ENCODE results near the gene THAP5. TPM values are rescaled to one million over a fixed set of nuclear protein-coding genes. Genes with fewer than 3 reads are reported as not detected.
"Not testable (repeated sequence)": the region's sequence is repeated elsewhere in the genome, so short reads cannot be mapped to it uniquely, and the experiment has no call there.

The THAP5 gene
- polyA plus RNA-seq, 3 donors: 34.4 to 41.4 (median 37.9) TPM

DNA sequence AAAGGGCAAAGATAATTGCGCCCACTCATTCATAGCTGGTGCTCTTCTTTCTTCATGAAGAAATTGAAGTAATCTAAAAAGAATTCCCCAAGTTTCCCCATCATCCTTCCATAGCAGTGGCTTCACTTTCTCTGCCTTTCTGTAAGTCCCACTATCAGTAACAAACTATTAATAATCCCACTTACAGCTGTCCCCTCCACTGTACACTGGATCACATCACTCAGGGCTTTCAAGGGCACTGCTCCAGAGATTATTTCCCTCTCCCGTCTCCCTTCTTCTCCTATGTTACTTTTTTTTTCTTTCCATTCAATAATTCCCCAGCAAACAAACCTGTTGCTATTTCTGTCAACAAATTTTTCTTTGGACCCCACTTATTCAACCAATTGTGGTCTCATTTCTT, 16.3 kb upstream of the THAP5 start:
- no peak for DNase-seq (ENCODE audit: low read depth in 3 of 3, low spot score in 2 of 3)

DNA sequence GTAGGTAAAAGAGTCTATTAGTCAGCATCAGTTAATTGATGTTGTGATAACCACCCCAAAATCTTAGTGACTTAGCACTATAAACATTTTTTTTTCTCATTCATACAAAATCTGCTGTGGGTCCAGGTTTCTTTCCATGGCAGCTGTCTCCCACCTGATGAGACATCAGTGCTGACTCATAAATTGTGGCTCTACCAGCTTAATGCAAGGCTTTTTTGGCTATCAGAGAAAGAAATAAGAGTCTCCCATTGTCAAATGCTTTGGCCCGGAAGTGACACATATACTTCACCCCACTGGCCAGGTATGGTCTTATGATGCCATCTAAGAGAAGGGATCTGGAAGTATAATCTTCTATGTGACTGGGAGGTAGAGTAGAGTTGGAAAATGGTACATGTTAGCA, 14.7 kb upstream of the THAP5 start:
- DNase-seq (ENCODE audit: low read depth in 3 of 3, low spot score in 2 of 3): no peak

DNA sequence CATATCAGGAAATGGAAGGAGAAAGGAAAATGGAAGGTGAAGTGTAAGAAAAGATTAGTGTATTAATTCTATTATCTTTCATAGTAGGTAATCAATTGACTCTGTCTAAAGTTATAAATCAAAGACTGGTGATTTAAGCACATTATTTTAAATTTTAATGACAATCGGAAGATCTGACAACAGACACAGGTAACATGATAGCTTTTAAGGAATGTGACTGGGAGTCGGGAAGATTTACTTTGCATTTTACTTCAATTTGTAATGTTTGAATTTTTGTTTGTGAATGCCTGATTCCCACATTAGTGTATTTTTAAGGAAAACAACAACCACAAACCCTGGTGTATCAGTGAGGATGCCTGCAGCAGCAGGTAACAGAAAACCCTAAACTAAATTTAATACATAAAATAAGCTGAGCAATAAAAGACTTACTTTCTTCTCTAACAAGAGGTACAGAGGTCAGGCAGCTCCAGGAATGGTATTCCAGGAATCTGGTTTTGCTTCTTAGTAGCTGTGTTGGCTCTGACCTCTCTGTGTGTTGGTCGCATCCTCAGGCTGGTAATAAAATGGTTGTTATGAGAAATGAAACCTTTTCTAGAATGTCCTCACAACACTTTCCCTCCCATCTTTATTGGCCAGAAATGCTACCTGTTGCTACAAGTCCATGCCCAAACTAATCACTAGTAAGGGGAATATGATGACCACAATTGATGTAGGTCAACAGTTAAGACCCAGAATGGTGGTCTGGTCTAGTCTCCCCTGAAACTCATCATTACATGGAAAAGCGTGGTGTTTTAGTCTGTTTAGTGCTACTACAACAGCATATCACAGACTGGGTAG, 12.4 kb upstream of the THAP5 start:
- no peak for DNase-seq (ENCODE audit: low read depth in 3 of 3, low spot score in 2 of 3)

DNA sequence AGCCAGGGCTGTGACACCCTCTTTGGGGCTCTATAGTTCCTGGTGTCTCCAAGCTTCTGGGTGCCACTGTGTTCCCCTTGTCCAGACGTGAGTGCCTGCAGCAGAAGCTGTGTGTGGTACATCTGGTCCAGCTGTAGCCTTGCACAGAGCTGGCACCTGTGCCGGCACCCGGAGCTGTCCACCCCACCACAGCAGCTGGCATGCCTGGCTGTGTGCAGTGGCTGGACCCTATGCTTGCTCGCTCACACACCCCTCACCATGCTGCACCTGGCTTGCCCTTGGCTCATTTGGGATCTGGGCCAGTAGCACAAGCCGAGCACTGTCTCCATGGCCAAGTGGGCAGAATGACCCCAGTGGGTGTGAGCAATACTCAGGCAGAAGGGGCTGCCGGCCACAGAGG, 10.8 kb upstream of the THAP5 start:
- no peak for DNase-seq (ENCODE audit: low read depth in 3 of 3, low spot score in 2 of 3)

DNA sequence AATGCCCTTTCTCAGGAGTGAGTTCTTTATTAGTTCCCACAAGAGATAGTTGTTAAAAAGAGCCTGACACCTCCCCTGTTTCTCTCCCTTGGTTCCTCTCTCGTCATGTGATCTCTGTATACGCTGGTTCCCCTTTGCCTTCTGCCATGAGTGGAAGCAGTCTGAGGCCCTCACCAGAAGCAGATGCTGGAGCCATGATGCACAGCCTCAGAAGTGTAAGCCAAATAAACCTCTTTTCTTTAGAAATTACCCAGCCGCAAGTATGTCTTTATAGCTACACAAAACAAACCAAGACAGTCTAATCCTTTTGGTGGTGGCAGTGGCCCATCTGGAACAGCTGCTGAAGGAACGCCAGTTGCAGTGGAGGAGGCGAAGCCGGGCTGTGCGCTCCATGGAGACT, 9.4 kb upstream of the THAP5 start:
- DNase-seq (ENCODE audit: low read depth in 3 of 3, low spot score in 2 of 3): no peak

DNA sequence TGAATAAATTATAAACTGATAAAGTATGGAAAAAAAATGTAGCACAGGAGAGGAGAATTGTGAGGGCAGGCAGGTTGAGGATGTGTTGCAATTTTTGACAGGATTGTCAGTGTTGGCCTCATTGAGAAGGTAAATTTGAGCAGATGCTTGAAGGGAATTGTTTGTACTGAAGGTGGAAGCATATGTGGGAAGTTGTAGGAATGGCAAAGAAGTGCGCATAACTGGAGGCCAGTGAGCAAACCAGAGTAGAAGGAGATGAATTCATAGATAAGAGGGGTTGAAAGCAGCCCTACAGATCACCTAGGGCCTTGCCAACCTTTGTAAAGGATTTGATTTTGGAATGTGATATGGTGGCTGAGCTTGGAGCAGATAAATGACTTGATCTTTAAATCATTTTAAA, 6.6 kb upstream of the THAP5 start:
- DNase-seq (ENCODE audit: low read depth in 3 of 3, low spot score in 2 of 3): no peak

DNA sequence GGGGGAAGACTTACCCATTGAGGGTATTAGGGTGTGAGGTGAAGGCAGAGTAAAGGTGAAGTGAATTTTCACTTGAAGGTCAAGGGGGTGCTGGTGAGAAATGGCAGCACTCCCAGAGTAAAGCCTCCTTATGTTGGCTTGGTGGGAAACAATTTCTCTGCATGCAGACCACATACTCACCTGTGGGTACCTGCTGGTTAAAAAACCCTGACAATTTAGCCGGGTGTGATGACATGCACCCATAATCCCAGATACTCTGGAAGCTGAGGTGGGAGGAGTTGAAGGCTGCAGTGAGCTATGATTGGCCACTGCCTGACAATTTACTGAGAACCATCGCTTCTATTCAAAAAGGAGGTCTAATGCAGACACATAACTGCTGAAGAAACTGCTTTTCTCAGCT, 5.7 kb upstream of the THAP5 start:
- no peak for DNase-seq (ENCODE audit: low read depth in 3 of 3, low spot score in 2 of 3)

DNA sequence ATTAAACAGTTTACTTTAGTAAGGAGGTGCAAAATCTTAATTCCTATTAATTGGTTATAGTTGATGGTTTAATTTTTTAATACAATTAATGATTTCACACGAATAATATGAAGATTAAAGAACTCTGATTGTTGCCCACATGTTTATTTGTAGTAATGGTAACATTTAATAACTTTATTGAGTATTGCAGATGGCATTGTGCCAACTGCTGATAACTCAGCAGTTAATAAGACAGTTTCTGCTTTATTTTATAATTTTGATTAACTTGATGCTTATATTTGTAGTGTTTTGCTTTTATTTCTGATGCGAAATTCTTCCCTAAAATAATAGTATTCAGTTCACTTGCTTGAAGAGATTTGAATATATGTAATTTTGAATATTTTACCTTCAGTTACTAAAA, 3.0 kb upstream of the THAP5 start:
- DNase-seq (ENCODE audit: low read depth in 3 of 3, low spot score in 2 of 3): no peak

DNA sequence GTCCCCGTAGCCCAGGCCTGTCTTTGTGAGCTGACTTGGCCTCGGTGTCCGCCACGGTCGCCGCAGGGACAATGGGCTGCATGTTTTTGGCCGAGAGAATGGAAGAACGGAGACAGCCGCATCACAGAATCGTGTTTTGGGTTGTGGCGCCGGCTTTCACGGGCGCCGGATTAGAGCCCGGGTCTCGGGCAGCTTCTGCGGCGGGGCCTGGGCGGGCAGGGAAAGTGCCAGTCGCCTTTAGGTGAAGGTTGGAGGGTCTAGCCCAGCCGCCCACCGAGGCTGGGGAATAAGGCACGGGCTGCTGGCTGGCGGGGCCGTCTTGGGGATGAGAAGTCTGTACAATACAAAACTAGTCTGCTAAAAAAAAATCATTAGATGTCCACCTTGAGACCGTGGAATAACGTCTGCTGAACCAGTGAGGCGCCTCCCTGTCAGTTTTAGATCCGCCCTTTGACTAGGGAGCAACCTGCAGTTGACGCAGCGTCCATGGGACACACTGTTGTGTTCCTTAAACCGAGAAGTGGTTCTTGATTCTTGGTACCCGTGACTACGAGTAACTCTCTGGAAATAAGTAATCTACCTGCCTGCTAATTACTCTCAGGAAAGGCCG, 745 bp upstream of the THAP5 start:
- peak in 1 of 3 donors; percentile 25 for DNase-seq (ENCODE audit: low read depth in 3 of 3, low spot score in 2 of 3)

DNA sequence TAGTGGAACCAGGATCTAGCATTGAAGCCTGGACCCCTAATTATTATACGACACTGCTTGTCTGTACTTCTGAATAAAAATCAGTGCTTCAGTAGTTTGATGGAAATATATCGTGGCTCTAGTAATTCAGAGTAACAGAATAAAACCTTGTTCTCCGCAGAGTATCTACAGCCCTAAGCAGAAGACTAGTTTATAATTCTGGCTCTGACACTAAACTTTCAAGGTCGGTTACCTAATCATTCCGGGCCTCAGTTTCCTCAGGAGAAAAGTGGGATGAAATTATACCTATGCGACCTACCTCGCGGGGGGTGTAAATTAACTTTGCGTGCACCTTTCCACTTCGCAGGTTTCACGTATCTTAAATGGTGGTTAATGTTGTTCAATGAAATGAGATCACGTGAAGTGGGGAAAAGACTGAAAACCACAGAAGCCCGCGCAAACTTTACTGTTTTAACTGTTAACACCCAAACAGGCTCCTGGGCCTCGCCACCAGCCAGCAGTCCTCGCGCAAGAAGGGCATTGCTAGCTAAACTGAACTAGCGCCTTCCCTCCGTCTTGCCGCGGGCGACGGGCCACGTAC, 615 bp downstream of the THAP5 start:
- DNase-seq (ENCODE audit: low read depth in 3 of 3, low spot score in 2 of 3): peak in 1 of 3 donors; percentile 16

DNA sequence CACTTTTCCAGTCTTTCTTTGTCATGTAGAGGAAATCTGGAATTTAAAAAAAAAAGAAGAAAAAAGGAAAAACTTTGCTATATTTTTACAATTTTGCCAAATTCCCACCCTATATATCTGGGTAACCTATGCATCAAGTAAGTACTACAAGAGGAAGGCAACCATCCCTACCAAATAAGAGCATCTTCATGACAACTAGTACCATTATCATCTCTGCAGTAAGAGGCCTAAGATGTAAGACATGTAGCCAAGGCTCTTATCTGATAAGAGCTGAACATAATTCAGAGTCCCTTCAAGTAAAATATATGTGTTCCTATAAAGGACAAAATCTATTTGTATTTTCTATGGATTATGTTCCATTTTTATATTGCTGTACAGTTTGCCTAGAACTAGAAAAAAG, 3.5 kb downstream of the THAP5 start:
- no peak for DNase-seq (ENCODE audit: low read depth in 3 of 3, low spot score in 2 of 3)

DNA sequence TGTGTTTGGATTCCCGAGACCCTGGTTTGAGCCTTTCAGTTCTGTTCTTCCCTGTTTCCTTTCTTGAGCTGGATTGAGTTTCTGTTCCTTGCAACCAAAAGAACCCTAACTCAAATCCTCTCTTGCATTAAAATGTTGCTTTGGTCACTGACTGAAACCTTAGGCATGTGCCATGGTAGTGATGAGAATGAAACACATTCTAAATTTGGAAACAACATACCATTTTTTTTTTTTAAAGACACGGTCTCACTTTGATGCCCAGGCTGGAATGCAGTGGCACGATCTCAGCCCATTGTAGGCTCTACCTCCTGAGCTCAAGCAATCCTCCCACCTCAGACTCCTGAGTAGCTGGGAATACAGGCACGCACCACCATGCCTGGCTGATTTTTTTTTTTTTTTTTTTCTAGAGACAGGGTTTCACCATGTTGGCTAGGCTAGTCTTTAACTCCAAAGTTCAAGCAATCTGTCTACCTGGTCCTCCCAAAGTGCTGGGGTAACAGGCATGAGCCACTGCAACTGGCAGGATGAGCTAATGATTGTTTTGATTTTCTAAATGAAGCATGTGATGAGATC, 8.4 kb downstream of the THAP5 start:
- DNase-seq (ENCODE audit: low read depth in 3 of 3, low spot score in 2 of 3): no peak

DNA sequence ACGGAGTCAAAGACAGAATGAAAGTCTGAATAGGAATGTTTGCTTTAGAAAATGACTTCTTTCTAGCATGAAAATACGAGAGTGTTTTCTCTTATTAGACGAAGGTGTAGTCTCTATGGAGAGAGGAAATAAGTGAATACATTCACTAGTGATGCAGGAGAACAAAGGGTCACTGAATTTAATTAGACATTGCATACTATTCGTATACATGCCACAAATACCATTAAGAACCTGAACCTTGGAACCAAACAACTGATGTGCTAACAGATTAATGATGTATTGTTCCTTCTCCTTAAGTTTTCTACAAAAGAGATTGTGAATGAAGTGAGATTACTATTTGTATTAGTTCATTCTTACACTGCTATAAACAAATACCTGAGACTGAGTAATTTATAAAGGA, 10.3 kb downstream of the THAP5 start:
- no peak for DNase-seq (ENCODE audit: low read depth in 3 of 3, low spot score in 2 of 3)

DNA sequence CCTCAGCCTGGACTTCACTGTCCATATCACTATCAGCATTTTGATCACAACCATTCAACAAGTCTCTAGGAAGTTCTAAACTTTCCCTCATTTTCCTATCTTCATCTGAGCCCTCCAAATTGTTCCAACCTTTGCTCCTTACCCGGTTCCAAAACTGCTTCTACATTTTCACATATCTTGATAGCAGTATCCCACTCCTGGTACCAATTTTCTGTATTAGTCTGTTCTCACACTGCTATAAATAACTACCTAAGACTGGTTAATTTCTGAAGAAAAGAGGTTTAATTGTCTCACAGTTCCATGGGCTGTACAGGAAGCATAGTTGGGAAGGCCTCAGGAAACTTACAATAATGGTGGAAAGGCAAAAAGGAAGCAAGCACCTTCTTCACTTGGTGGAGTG, 11.9 kb downstream of the THAP5 start:
- DNase-seq (ENCODE audit: low read depth in 3 of 3, low spot score in 2 of 3): no peak

DNA sequence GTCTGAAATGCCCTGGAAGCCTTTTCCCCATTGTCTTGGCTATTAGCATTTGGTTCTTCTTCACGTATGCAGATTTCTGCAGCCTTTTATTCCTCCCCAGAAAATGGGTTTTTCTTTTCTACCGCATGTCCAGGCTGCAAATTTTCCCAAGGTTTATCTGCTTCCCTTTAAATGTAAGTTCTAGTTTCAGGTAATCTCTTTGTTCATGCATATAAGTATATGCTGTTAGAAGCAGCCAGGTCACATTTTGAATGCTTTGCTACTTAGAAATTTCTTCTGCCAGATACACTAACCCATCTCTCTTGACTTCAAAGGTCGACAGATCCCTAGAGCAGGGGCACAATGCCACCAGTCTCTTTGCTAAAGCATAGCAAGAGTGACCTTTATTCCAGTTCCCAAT, 12.3 kb downstream of the THAP5 start:
- no peak for DNase-seq (ENCODE audit: low read depth in 3 of 3, low spot score in 2 of 3)

DNA sequence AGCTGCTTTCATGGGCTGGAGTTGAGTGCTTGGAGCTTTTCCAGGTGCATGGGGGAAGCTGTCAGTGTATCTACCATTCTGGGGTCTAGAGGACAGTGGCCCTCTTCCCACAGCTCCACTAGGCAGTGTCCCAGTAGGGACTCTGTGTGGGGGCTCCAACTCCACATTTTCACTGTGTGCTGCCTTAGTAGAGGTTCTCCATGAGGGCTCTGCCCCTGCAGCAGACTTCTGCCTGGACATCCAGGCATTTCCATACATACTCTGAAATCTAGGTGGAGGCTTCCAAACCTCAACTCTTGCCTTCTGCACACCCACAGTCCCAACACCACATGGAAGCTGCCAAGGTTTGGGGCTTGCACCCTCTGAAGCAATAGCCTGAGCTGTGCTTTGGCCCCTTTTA, 12.8 kb downstream of the THAP5 start:
- DNase-seq (ENCODE audit: low read depth in 3 of 3, low spot score in 2 of 3): not testable (repeated sequence)

DNA sequence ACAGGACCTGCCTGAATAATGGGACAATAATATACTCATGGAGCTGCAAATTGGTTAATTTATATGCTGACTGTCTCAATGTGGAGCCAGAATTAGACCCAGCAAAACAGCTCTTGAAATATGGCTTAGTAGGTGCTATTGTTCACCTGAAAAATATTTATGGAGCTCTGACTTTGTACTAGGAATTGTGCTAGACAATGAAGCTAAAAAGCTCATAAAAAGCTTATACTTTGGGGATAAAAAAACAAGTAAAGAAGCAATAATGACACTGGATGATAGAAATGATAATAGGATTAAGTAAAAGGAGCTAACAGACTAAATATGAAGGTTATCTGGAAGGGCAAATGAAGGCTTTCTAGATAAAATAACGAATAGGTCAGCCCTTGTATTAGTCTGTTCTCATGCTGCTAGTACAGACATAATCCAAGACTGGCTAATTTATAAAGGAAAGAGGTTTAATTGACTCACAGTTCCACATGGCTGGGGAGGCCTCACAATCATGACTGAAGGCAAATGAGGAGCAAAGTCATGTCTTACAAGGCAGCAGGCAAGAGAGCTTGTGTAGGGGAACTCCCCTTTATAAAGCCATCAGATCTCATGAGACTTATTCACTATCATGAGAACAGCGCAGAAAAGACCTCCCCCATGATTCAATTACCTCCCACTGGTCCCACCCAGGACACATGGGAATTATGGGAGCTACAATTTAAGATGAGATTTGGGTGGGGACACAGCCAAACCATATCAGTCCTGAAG, 21.2 kb downstream of the THAP5 start:
- DNase-seq (ENCODE audit: low read depth in 3 of 3, low spot score in 2 of 3): not testable (repeated sequence)

DNA sequence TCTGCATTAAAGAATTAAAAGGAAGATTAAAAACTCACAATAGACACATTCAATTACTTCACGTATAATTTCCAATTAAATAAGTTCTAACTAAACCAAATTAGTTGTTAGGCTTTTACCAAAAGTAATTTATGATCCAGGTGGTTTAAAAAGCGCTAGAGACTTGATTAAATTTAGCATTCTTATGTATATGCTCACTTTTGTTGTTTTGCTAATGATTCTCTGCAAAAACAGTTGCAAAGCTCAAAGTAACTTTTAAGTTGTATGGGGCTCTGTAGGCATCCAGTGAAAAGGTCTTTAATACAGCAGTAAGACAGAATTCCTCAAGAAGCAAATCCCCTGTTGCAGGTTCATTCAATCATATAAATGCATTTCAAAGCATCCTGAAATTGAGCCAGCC, 28.0 kb downstream of the THAP5 start:
- DNase-seq (ENCODE audit: low read depth in 3 of 3, low spot score in 2 of 3): no peak

DNA sequence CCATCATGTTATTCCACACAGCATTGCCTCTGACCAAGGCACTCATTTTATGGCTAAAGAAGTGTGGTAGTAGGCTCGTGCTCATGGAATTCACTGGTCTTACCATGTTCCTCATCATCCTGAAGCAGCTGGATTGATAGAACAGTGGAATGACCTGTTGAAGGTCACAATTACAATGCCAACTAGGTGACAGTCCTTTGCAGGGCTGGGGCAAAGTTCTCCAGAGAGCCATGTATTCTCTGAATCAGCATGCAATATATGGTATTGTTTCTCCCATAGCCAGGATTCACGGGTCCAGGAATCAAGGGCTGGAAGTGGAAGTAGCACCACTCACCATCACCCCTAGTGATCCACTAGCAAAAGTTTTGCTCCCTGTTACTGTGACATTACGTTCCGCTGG, 30.8 kb downstream of the THAP5 start:
- DNase-seq (ENCODE audit: low read depth in 3 of 3, low spot score in 2 of 3): not testable (repeated sequence)

DNA sequence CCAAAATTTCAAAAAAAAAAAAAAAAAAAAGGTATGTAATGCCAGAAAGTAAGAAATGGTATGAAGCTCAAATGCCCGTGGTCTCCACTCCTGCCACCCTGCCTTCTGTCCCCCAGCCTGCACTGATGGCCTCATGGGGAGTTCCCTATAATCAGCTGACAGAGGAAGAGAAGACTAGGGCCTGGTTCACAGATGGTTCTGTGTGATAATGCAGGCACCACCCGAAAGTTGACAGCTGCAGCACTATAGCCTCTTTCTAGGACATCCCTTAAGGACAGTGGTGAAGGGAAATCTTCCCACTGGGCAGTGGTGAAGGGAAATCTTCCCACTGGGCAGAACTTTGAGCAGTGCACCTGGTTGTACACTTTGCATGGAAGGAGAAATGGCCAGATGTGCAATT, 31.3 kb downstream of the THAP5 start:
- DNase-seq (ENCODE audit: low read depth in 3 of 3, low spot score in 2 of 3): not testable (repeated sequence)

DNA sequence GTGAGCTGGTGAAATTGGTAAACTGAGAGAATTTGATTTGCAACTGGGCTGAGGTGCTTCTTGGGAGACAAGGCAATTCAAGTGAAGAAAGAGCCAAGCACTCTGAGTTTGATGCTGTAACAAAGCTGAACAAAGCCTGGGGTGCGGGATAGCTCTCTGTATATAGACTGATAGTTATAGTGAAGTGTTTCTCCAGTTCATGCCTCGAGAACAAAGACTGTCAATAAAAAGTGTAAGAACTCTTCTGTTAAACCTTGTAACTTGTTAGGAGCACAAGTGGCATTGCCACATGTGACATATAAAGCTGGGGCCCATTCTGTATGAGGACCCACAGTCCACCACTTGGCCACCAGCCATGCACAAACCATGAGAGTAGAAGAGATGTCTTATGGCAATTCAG, 32.3 kb downstream of the THAP5 start:
- no peak for DNase-seq (ENCODE audit: low read depth in 3 of 3, low spot score in 2 of 3)

All from right renal cortex interstitium (tissue), 3 donors.